ENCODE measurements around the gene PSD2.

PSD2 gene

GRCh38 chr5:139835656-139836055, 40.0 kb downstream of the PSD2 start:
- peaks cover 52% of the 10 kb centered on the region for H3K27me3 ChIP-seq (replicated peaks; ENCODE audit: control insufficient read depth, insufficient read depth, low read length)
- no peak overlapping the region for H3K4me3 ChIP-seq (ENCODE audit: low read length)
- H3K9me3 ChIP-seq (ENCODE audit: control insufficient read depth, low read length), result no peaks in the 10 kb centered on the region
- no peaks in the 10 kb centered on the region for H3K4me1 ChIP-seq (ENCODE audit: control insufficient read depth, insufficient read depth, low read length)
- no peaks in the 10 kb centered on the region for H3K36me3 ChIP-seq (ENCODE audit: control insufficient read depth, insufficient read depth, low read length, severe bottlenecking)
- H3K9ac ChIP-seq (ENCODE audit: low read length), result no peak overlapping the region
- no peak for DNase-seq (ENCODE audit: low read depth)

GRCh38 chr5:139836469-139837208, 41.0 kb downstream of the PSD2 start:
- Histone ChIP-seq H3K27me3 (replicated peaks; ENCODE audit: control insufficient read depth, insufficient read depth, low read length) (peaks cover 45% of the 10 kb centered on the region), H3K9ac (ENCODE audit: low read length) (no peak overlapping the region), H3K4me3 (ENCODE audit: low read length) (no peak overlapping the region), H3K36me3 (ENCODE audit: control insufficient read depth, insufficient read depth, low read length, severe bottlenecking) (no peaks in the 10 kb centered on the region), H3K4me1 (ENCODE audit: control insufficient read depth, insufficient read depth, low read length) (no peaks in the 10 kb centered on the region), H3K9me3 (ENCODE audit: control insufficient read depth, low read length) (no peaks in the 10 kb centered on the region)
- DNase-seq (ENCODE audit: low read depth), result no peak

- Histone ChIP-seq H3K9ac (ENCODE audit: low read length) (no peak overlapping the region), H3K36me3 (ENCODE audit: control insufficient read depth, insufficient read depth, low read length, severe bottlenecking) (no peaks in the 10 kb centered on the region), H3K9me3 (ENCODE audit: control insufficient read depth, low read length) (no peaks in the 10 kb centered on the region), H3K4me1 (ENCODE audit: control insufficient read depth, insufficient read depth, low read length) (no peaks in the 10 kb centered on the region), H3K27me3 (replicated peaks; ENCODE audit: control insufficient read depth, insufficient read depth, low read length) (peaks cover 42% of the 10 kb centered on the region), H3K4me3 (ENCODE audit: low read length) (no peak overlapping the region)
- no peak for DNase-seq (ENCODE audit: low read depth)
Observed at GRCh38 chr5:139837711-139838380, 42.2 kb downstream of the PSD2 start.

- Histone ChIP-seq H3K9me3 (ENCODE audit: control insufficient read depth, low read length) (no peaks in the 10 kb centered on the region), H3K4me1 (ENCODE audit: control insufficient read depth, insufficient read depth, low read length) (no peaks in the 10 kb centered on the region), H3K4me3 (ENCODE audit: low read length) (no peak overlapping the region), H3K36me3 (ENCODE audit: control insufficient read depth, insufficient read depth, low read length, severe bottlenecking) (no peaks in the 10 kb centered on the region), H3K27me3 (replicated peaks; ENCODE audit: control insufficient read depth, insufficient read depth, low read length) (peaks cover 42% of the 10 kb centered on the region), H3K9ac (ENCODE audit: low read length) (no peak overlapping the region)
- no peak for DNase-seq (ENCODE audit: low read depth)
Observed at GRCh38 chr5:139838381-139839197, 43.0 kb downstream of the PSD2 start.

GRCh38 chr5:139839232-139839815, 43.7 kb downstream of the PSD2 start:
- H3K9ac ChIP-seq (ENCODE audit: low read length), result no peak overlapping the region
- H3K36me3 ChIP-seq (ENCODE audit: control insufficient read depth, insufficient read depth, low read length, severe bottlenecking), result no peaks in the 10 kb centered on the region
- no peak for DNase-seq (ENCODE audit: low read depth)
- no peaks in the 10 kb centered on the region for H3K9me3 ChIP-seq (ENCODE audit: control insufficient read depth, low read length)
- H3K27me3 ChIP-seq (replicated peaks; ENCODE audit: control insufficient read depth, insufficient read depth, low read length), result peaks cover 35% of the 10 kb centered on the region
- no peaks in the 10 kb centered on the region for H3K4me1 ChIP-seq (ENCODE audit: control insufficient read depth, insufficient read depth, low read length)
- no peak overlapping the region for H3K4me3 ChIP-seq (ENCODE audit: low read length)

GRCh38 chr5:139839918-139840317, 44.3 kb downstream of the PSD2 start:
- Histone ChIP-seq H3K4me1 (ENCODE audit: control insufficient read depth, insufficient read depth, low read length) (no peaks in the 10 kb centered on the region), H3K9ac (ENCODE audit: low read length) (no peak overlapping the region), H3K27me3 (replicated peaks; ENCODE audit: control insufficient read depth, insufficient read depth, low read length) (peaks cover 32% of the 10 kb centered on the region), H3K36me3 (ENCODE audit: control insufficient read depth, insufficient read depth, low read length, severe bottlenecking) (no peaks in the 10 kb centered on the region), H3K9me3 (ENCODE audit: control insufficient read depth, low read length) (no peaks in the 10 kb centered on the region), H3K4me3 (ENCODE audit: low read length) (no peak overlapping the region)
- no peak for DNase-seq (ENCODE audit: low read depth)

GRCh38 chr5:139841549-139841948, 45.9 kb downstream of the PSD2 start:
- no peak for DNase-seq (ENCODE audit: low read depth)
- H3K9ac ChIP-seq (ENCODE audit: low read length), result no peak overlapping the region
- H3K27me3 ChIP-seq (replicated peaks; ENCODE audit: control insufficient read depth, insufficient read depth, low read length), result peaks cover 28% of the 10 kb centered on the region
- no peaks in the 10 kb centered on the region for H3K4me1 ChIP-seq (ENCODE audit: control insufficient read depth, insufficient read depth, low read length)
- no peaks in the 10 kb centered on the region for H3K36me3 ChIP-seq (ENCODE audit: control insufficient read depth, insufficient read depth, low read length, severe bottlenecking)
- no peak overlapping the region for H3K4me3 ChIP-seq (ENCODE audit: low read length)
- H3K9me3 ChIP-seq (ENCODE audit: control insufficient read depth, low read length), result no peaks in the 10 kb centered on the region

GRCh38 chr5:139842321-139842720, 46.7 kb downstream of the PSD2 start:
- no peak for DNase-seq (ENCODE audit: low read depth)
- no peak overlapping the region for H3K4me3 ChIP-seq (ENCODE audit: low read length)
- no peaks in the 10 kb centered on the region for H3K4me1 ChIP-seq (ENCODE audit: control insufficient read depth, insufficient read depth, low read length)
- H3K9ac ChIP-seq (ENCODE audit: low read length), result no peak overlapping the region
- H3K36me3 ChIP-seq (ENCODE audit: control insufficient read depth, insufficient read depth, low read length, severe bottlenecking), result no peaks in the 10 kb centered on the region
- H3K27me3 ChIP-seq (replicated peaks; ENCODE audit: control insufficient read depth, insufficient read depth, low read length), result peaks cover 32% of the 10 kb centered on the region
- H3K9me3 ChIP-seq (ENCODE audit: control insufficient read depth, low read length), result no peaks in the 10 kb centered on the region

GRCh38 chr5:139843991-139844390, 48.4 kb downstream of the PSD2 start:
- H3K36me3 ChIP-seq (ENCODE audit: control insufficient read depth, insufficient read depth, low read length, severe bottlenecking), result no peaks in the 10 kb centered on the region
- H3K27me3 ChIP-seq (replicated peaks; ENCODE audit: control insufficient read depth, insufficient read depth, low read length), result peaks cover 28% of the 10 kb centered on the region
- no peak overlapping the region for H3K9ac ChIP-seq (ENCODE audit: low read length)
- H3K4me3 ChIP-seq (ENCODE audit: low read length), result no peak overlapping the region
- no peak for DNase-seq (ENCODE audit: low read depth)
- no peaks in the 10 kb centered on the region for H3K9me3 ChIP-seq (ENCODE audit: control insufficient read depth, low read length)
- no peaks in the 10 kb centered on the region for H3K4me1 ChIP-seq (ENCODE audit: control insufficient read depth, insufficient read depth, low read length)

GRCh38 chr5:139844472-139845145, 49.0 kb downstream of the PSD2 start:
- Histone ChIP-seq H3K9ac (ENCODE audit: low read length) (no peak overlapping the region), H3K9me3 (ENCODE audit: control insufficient read depth, low read length) (no peaks in the 10 kb centered on the region), H3K36me3 (ENCODE audit: control insufficient read depth, insufficient read depth, low read length, severe bottlenecking) (no peaks in the 10 kb centered on the region), H3K4me1 (ENCODE audit: control insufficient read depth, insufficient read depth, low read length) (no peaks in the 10 kb centered on the region), H3K4me3 (ENCODE audit: low read length) (no peak overlapping the region), H3K27me3 (replicated peaks; ENCODE audit: control insufficient read depth, insufficient read depth, low read length) (peaks cover 25% of the 10 kb centered on the region)
- peak; percentile 83 for DNase-seq (ENCODE audit: low read depth)

Data from adipocyte (in vitro differentiated cells).